AG04449 (cell line): ENCODE results near the gene ABCA5.

ENCODE experiments used
- CTCF ChIA-PET: fragments of 350-600 bp; formaldehyde crosslinking; extraction: SDS; loops from one replicate; lab custom pipeline; 2021; ENCODE audit warnings: antibody characterized with exemption; lab: Yijun Ruan, JAX
- POLR2A ChIA-PET: fragments of 400-600, 350-600 bp; formaldehyde crosslinking; extraction: SDS; loops from one replicate; lab custom pipeline; 2020; ENCODE audit warnings: antibody characterized with exemption, inconsistent platforms; lab: Yijun Ruan, JAX
- DNase-seq: peaks from one replicate; pipeline ENCODE4 v3.0.0-alpha.2; 2010; ENCODE audit warnings: low read depth, low spot score
- H3K4me3 ChIP-seq: 2 replicates; pipeline ENCODE4 v1.5.1; 2011; ENCODE audit warnings: low read depth, mild to moderate bottlenecking, control low read depth, low read length
- CTCF ChIP-seq: IDR thresholded peaks from one replicate; pipeline ENCODE4 v1.5.1; 2011; ENCODE audit warnings: mild to moderate bottlenecking, moderate library complexity, low read length, control low read depth, inconsistent platforms; ENCODE audit not compliant: insufficient read depth; ENCODE audit errors: missing control alignments

The ABCA5 gene

GRCh38 chr17:69236464-69236863 is 90.5 kb downstream of the ABCA5 start:
- TF ChIP-seq CTCF: no peak
- DNase-seq: no peak
- ChIA-PET POLR2A (no interaction called here), CTCF (interaction anchor here (0.6 to 15.6 kb wide), 15 partner anchors 9 to 1002 kb away, joined by 3 to 243 read pairs (median 5); no protein-coding TSS in a partner anchor)
- H3K4me3 ChIP-seq: no peak overlapping the region

- no peak overlapping the region for H3K4me3 ChIP-seq
- ChIA-PET CTCF (interaction anchor here (0.6 to 7.1 kb wide), 19 partner anchors 8 to 747 kb away, joined by 3 to 136 read pairs (median 4); no protein-coding TSS in a partner anchor), POLR2A (no interaction called here)
- TF ChIP-seq CTCF: peak; percentile 69
- DNase-seq: no peak
Measured at GRCh38 chr17:69235338-69236058, 91.4 kb downstream of the ABCA5 start.

- no peak overlapping the region for H3K4me3 ChIP-seq
- no peak for TF ChIP-seq CTCF
- no peak for DNase-seq
- CTCF ChIA-PET: interaction anchor here (1.3 to 7.1 kb wide), 3 partner anchors 8 to 457 kb away, joined by 3 to 136 read pairs (median 18); no protein-coding TSS in a partner anchor
- POLR2A ChIA-PET: no interaction called here
Measured at GRCh38 chr17:69232650-69233049, 94.3 kb downstream of the ABCA5 start.

GRCh38 chr17:69231521-69231920 is 95.4 kb downstream of the ABCA5 start:
- CTCF ChIA-PET: interaction anchor here (1.3 to 7.1 kb wide), 2 partner anchors 14 to 455 kb away, joined by 3 to 136 read pairs; no protein-coding TSS in a partner anchor
- no peak overlapping the region for H3K4me3 ChIP-seq
- POLR2A ChIA-PET: no interaction called here
- DNase-seq: no peak
- TF ChIP-seq CTCF: no peak

GRCh38 chr17:69230939-69231338 is 96.0 kb downstream of the ABCA5 start:
- TF ChIP-seq CTCF: no peak
- CTCF ChIA-PET: interaction anchor here (7.1 kb wide), 1 partner anchor 455 kb away, joined by 136 read pairs; no protein-coding TSS in a partner anchor
- DNase-seq: no peak
- POLR2A ChIA-PET: no interaction called here
- H3K4me3 ChIP-seq: no peak overlapping the region

GRCh38 chr17:69228576-69228975 is 98.4 kb downstream of the ABCA5 start, which contains the start of gene ABCA10:
TSS of gene ABCA10 (minus strand) at chr17:69228824. CDS start at chr17:69225358, 3,466 bp downstream.
- no peak for DNase-seq
- no peak within 1 kb of the TSS for H3K4me3 ChIP-seq
- ChIA-PET POLR2A (no interaction called here), CTCF (interaction anchor here (1.2 to 2.3 kb wide), 3 partner anchors 7 to 452 kb away, joined by 3 to 8 read pairs (median 5); no protein-coding TSS in a partner anchor)
- TF ChIP-seq CTCF: no peak
